ENCODE data around the gene NHP2. TPM values are rescaled to one million over a fixed set of nuclear protein-coding genes. Genes with fewer than 3 reads are reported as not detected.
"Not testable (repeated sequence)": the region's sequence is repeated elsewhere in the genome, so short reads cannot be mapped to it uniquely, and the experiment has no call there.

NHP2 gene
- total RNA-seq, 2 donors from 2014 or later, result 62.2 to 62.4 TPM

GRCh38 chr5:178136990-178137389, 16.7 kb downstream of the NHP2 start:
- H3K9me3 ChIP-seq (ENCODE audit: control insufficient read depth, low read length, poor library complexity, severe bottlenecking), result no peaks in the 10 kb centered on the region
- Mint-ChIP-seq H3K36me3 (ENCODE audit: low read depth) (peaks cover 5% of the 10 kb centered on the region), H3K27ac (peak overlapping the region; percentile 81), H3K4me1 (peaks cover 25% of the 10 kb centered on the region), H3K27me3 (no peaks in the 10 kb centered on the region), H3K4me3 (no peak overlapping the region)
- DNase-seq (no peak), ATAC-seq (no peak)

- Mint-ChIP-seq H3K4me1 (peaks cover 24% of the 10 kb centered on the region), H3K4me3 (peak overlapping the region; percentile 88), H3K27ac (peak overlapping the region; percentile 86), H3K27me3 (no peaks in the 10 kb centered on the region), H3K36me3 (ENCODE audit: low read depth) (peaks cover 2% of the 10 kb centered on the region)
- no peak for ATAC-seq
- no peak for DNase-seq
- no peaks in the 10 kb centered on the region for H3K9me3 ChIP-seq (ENCODE audit: control insufficient read depth, low read length, poor library complexity, severe bottlenecking)
Measured at GRCh38 chr5:178131446-178131996, 22.2 kb downstream of the NHP2 start.

GRCh38 chr5:178130576-178131445, 22.9 kb downstream of the NHP2 start, which contains the start of gene RMND5B:
Gene RMND5B, plus strand, starts transcription at chr5:178131014. Its CDS starts 7,106 bp downstream, at chr5:178138120.
- peak within 1 kb of the TSS; percentile 88 for H3K4me3 Mint-ChIP-seq
- peak within 1 kb of the TSS; percentile 86 for H3K27ac Mint-ChIP-seq
- ATAC-seq (peak; percentile 91), DNase-seq (peak; percentile 72 to 77 (median 75))
- no peaks in the 10 kb centered on the region for H3K9me3 ChIP-seq (ENCODE audit: control insufficient read depth, low read length, poor library complexity, severe bottlenecking)
- peaks cover 2% of the 10 kb centered on the region for H3K36me3 Mint-ChIP-seq (ENCODE audit: low read depth)
- H3K27me3 Mint-ChIP-seq, result no peaks in the 10 kb centered on the region
- peaks cover 21% of the 10 kb centered on the region for H3K4me1 Mint-ChIP-seq

GRCh38 chr5:178130234-178130575, 23.5 kb downstream of the NHP2 start:
- DNase-seq; H3K9me3 ChIP-seq (ENCODE audit: control insufficient read depth, low read length, poor library complexity, severe bottlenecking); H3K36me3 Mint-ChIP-seq (ENCODE audit: low read depth); H3K27me3 Mint-ChIP-seq; ATAC-seq: not testable (repeated sequence)
- H3K27ac Mint-ChIP-seq, result peak overlapping the region; percentile 69
- peaks cover 16% of the 10 kb centered on the region for H3K4me1 Mint-ChIP-seq
- peak overlapping the region; percentile 60 for H3K4me3 Mint-ChIP-seq

DNA sequence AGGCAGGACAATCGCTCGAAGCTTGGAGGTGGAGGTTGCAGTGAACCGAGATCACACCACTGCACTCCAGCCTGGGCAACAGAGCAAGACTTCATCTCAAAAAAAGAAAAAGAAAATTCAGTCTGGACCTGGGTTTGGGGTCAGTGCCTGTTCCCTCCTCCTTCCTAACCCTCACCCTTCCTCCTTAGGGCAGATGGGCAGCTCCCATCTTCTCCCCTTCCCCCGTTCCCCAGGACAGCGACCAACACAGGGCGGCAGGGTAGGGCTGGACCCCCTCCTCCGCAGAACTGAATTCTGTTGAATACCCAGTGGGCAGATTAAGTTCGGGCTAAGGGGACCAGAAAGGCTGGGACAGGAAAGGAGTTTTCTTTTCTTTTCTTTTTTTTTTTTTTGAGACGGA, 24.4 kb downstream of the NHP2 start:
- no peaks in the 10 kb centered on the region for H3K9me3 ChIP-seq (ENCODE audit: control insufficient read depth, low read length, poor library complexity, severe bottlenecking)
- no peak overlapping the region for H3K27ac Mint-ChIP-seq
- no peaks in the 10 kb centered on the region for H3K27me3 Mint-ChIP-seq
- no peak overlapping the region for H3K4me3 Mint-ChIP-seq
- peaks cover 2% of the 10 kb centered on the region for H3K36me3 Mint-ChIP-seq (ENCODE audit: low read depth)
- peaks cover 13% of the 10 kb centered on the region for H3K4me1 Mint-ChIP-seq
- no peak for ATAC-seq
- DNase-seq, result no peak

- peaks cover 11% of the 10 kb centered on the region for H3K4me1 Mint-ChIP-seq
- not testable (repeated sequence) for DNase-seq; ATAC-seq; H3K9me3 ChIP-seq (ENCODE audit: control insufficient read depth, low read length, poor library complexity, severe bottlenecking); H3K27me3 Mint-ChIP-seq; H3K4me3 Mint-ChIP-seq; H3K36me3 Mint-ChIP-seq (ENCODE audit: low read depth)
- H3K27ac Mint-ChIP-seq, result peak overlapping the region; percentile 39
Measured at GRCh38 chr5:178127300-178128009, 26.2 kb downstream of the NHP2 start.

GRCh38 chr5:178126556-178126955, 27.1 kb downstream of the NHP2 start:
- no peak overlapping the region for H3K4me3 Mint-ChIP-seq
- H3K9me3 ChIP-seq (ENCODE audit: control insufficient read depth, low read length, poor library complexity, severe bottlenecking), result no peaks in the 10 kb centered on the region
- DNase-seq, result no peak
- H3K36me3 Mint-ChIP-seq (ENCODE audit: low read depth), result no peaks in the 10 kb centered on the region
- no peak for ATAC-seq
- peaks cover 5% of the 10 kb centered on the region for H3K4me1 Mint-ChIP-seq
- H3K27me3 Mint-ChIP-seq, result no peaks in the 10 kb centered on the region
- no peak overlapping the region for H3K27ac Mint-ChIP-seq

GRCh38 chr5:178125253-178125906, 28.3 kb downstream of the NHP2 start:
- ATAC-seq, result no peak
- Mint-ChIP-seq H3K36me3 (ENCODE audit: low read depth) (no peaks in the 10 kb centered on the region), H3K4me3 (no peak overlapping the region), H3K27ac (no peak overlapping the region), H3K27me3 (no peaks in the 10 kb centered on the region), H3K4me1 (peaks cover 10% of the 10 kb centered on the region)
- H3K9me3 ChIP-seq (ENCODE audit: control insufficient read depth, low read length, poor library complexity, severe bottlenecking), result no peaks in the 10 kb centered on the region
- no peak for DNase-seq

DNA sequence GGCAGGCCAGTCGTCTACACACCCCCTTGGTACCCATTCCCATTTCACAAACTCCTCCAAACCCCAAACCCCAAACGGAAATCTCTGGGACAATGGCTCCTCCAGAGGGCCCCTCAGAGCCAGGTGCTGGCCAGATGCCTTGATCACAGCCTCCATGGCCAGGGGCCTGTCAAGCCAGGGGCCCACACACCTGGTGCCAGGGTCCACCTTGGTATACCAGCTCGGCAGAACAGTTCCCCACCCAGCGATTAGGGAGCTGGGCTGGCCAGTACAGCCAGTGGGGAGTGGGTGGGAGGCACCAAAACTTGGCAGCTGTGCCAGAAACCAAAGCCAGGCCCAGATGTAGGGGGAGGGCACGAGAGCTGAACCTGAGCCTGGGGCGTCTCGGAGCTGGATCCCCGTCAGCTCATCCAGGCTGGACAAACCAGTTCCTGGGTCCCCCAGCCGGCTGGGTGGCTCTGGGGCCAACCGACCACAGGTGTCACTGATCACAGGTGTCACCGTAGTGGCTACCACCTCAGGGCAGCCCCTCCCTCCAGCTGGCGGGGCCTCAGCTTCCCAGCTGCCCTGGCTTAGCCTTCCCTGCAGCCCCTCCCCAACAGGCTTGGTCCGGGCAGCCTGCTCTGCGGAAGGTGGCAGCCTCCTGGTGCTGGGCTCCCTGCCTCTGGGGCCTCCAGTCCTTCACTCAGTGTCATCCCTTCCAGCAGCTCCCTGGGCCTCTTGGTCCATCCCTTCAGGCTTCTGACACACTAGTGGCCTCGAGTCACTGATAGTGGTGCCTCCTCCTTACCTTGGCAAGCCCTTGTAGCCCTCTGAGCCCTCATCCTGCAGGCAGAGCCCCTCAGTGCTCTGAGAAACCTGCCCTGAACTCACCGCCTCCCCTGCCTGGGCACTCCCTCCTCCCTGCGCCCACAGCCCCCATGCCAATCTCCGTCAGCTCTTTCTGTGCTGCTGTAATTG, 29.4 kb downstream of the NHP2 start:
- H3K27me3 Mint-ChIP-seq, result no peaks in the 10 kb centered on the region
- H3K36me3 Mint-ChIP-seq (ENCODE audit: low read depth), result no peaks in the 10 kb centered on the region
- H3K4me3 Mint-ChIP-seq, result no peak overlapping the region
- peak overlapping the region; percentile 67 for H3K27ac Mint-ChIP-seq
- H3K9me3 ChIP-seq (ENCODE audit: control insufficient read depth, low read length, poor library complexity, severe bottlenecking), result no peaks in the 10 kb centered on the region
- peaks cover 10% of the 10 kb centered on the region for H3K4me1 Mint-ChIP-seq
- ATAC-seq (no peak), DNase-seq (no peak)

- Mint-ChIP-seq H3K27ac (peak overlapping the region; percentile 67), H3K4me3 (no peak overlapping the region), H3K36me3 (ENCODE audit: low read depth) (no peaks in the 10 kb centered on the region), H3K4me1 (peaks cover 10% of the 10 kb centered on the region), H3K27me3 (no peaks in the 10 kb centered on the region)
- DNase-seq, result no peak
- ATAC-seq, result no peak
- no peaks in the 10 kb centered on the region for H3K9me3 ChIP-seq (ENCODE audit: control insufficient read depth, low read length, poor library complexity, severe bottlenecking)
Measured at GRCh38 chr5:178123094-178123965, 30.4 kb downstream of the NHP2 start.

GRCh38 chr5:178122346-178122745, 31.3 kb downstream of the NHP2 start:
- ATAC-seq, result no peak
- Mint-ChIP-seq H3K27me3 (no peaks in the 10 kb centered on the region), H3K4me3 (peak overlapping the region; percentile 12), H3K36me3 (ENCODE audit: low read depth) (no peaks in the 10 kb centered on the region), H3K27ac (no peak overlapping the region), H3K4me1 (peaks cover 10% of the 10 kb centered on the region)
- no peaks in the 10 kb centered on the region for H3K9me3 ChIP-seq (ENCODE audit: control insufficient read depth, low read length, poor library complexity, severe bottlenecking)
- no peak for DNase-seq
